ENCODE data around the gene BCAS4.
"Not testable (repeated sequence)": the region's sequence is repeated elsewhere in the genome, so short reads cannot be mapped to it uniquely, and the experiment has no call there.

Gene BCAS4

DNA sequence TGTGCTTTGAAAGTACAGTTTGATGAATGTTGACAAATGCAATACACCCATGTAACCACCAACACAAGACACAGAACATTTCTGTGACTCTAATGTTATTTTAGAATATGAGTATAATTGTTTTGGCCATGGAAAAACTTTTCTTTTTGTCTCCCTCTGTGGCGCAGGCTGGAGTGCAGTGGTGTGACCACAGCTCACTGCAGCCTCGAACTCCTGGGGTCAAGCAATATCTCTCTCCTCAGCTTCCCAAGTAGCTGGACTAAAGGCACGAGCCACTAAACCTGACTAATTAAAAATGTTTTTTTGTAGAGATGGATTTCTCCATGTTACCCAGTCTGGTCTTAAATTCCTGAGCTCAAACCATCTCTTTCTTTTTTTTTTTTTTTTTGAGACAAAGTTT is 20.3 kb upstream of the BCAS4 start:
- no peak overlapping the region for H3K4me2 ChIP-seq (ENCODE audit: low read length)
- no peaks in the 10 kb centered on the region for H3K79me2 ChIP-seq (ENCODE audit: insufficient read depth, low read length)
- no peaks in the 10 kb centered on the region for H3K27me3 ChIP-seq (ENCODE audit: insufficient read depth, low read length)
- no peaks in the 10 kb centered on the region for H3K36me3 ChIP-seq (ENCODE audit: insufficient read depth, low read length)
- H3K4me3 ChIP-seq (ENCODE audit: low read depth, low read length, poor library complexity, severe bottlenecking): no peak overlapping the region
- no peaks in the 10 kb centered on the region for H3K9me2 ChIP-seq (ENCODE audit: low read depth, low read length)
- H3K4me1 ChIP-seq (ENCODE audit: insufficient read depth, low read length, severe bottlenecking): no peaks in the 10 kb centered on the region
- no peaks in the 10 kb centered on the region for H4K20me1 ChIP-seq (ENCODE audit: insufficient read depth, low read length)
- H3F3A ChIP-seq (ENCODE audit: insufficient read depth, low read length): no peaks in the 10 kb centered on the region
- TF ChIP-seq, protein P1, sequence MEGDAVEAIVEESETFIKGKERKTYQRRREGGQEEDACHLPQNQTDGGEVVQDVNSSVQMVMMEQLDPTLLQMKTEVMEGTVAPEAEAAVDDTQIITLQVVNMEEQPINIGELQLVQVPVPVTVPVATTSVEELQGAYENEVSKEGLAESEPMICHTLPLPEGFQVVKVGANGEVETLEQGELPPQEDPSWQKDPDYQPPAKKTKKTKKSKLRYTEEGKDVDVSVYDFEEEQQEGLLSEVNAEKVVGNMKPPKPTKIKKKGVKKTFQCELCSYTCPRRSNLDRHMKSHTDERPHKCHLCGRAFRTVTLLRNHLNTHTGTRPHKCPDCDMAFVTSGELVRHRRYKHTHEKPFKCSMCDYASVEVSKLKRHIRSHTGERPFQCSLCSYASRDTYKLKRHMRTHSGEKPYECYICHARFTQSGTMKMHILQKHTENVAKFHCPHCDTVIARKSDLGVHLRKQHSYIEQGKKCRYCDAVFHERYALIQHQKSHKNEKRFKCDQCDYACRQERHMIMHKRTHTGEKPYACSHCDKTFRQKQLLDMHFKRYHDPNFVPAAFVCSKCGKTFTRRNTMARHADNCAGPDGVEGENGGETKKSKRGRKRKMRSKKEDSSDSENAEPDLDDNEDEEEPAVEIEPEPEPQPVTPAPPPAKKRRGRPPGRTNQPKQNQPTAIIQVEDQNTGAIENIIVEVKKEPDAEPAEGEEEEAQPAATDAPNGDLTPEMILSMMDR (IDR thresholded peaks at IDR 0.05; ENCODE audit: low read length): no peak
- no peak for TF ChIP-seq EZH2 (IDR thresholded peaks at IDR 0.05; ENCODE audit: borderline replicate concordance, low read length)
- H3K9ac ChIP-seq (ENCODE audit: low read length): no peak overlapping the region
- H3K9me3 ChIP-seq (ENCODE audit: low read length): no peaks in the 10 kb centered on the region
- H2AFZ ChIP-seq (ENCODE audit: low read length): no peak overlapping the region
- no peak overlapping the region for H3K27ac ChIP-seq (ENCODE audit: low read depth, low read length, poor library complexity, severe bottlenecking)

DNA sequence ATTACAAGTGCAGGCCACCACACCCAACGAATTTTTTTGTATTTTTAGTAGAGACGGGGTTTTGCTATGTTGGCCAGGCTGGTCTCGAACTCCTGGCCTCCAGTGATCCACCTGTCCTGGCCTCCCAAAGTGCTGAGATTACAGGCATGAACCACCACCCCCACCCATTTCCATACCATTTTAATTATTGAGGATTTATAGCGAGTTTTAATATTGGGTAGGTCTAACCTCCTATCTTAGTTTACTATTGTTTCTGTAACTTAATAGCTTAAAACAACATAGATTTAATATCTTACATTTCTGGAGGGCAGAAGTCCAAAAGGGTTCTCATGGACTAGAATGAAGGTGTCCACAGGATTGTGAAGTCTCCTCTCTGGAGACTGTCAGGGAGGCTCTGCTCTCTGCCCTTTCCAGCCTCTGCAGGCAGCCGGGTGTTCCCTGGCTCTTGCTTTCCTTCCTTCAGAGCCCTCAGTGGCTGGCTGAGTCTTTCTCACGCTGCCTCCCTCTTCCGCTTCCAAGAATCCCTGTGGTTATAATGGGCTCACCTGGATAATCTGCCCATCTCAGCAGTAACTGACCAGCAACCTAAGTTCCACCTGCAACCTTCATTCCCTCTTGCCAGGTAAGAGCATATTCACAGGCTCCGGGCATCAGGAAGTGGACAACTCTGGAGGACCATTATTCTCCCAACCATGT is 18.6 kb upstream of the BCAS4 start:
- H4K20me1 ChIP-seq (ENCODE audit: insufficient read depth, low read length): no peaks in the 10 kb centered on the region
- no peak for TF ChIP-seq EZH2 (IDR thresholded peaks at IDR 0.05; ENCODE audit: borderline replicate concordance, low read length)
- TF ChIP-seq, protein P1 (IDR thresholded peaks at IDR 0.05; ENCODE audit: low read length): no peak
- no peak overlapping the region for H2AFZ ChIP-seq (ENCODE audit: low read length)
- no peaks in the 10 kb centered on the region for H3K36me3 ChIP-seq (ENCODE audit: insufficient read depth, low read length)
- H3K9me3 ChIP-seq (ENCODE audit: low read length): no peaks in the 10 kb centered on the region
- H3K79me2 ChIP-seq (ENCODE audit: insufficient read depth, low read length): no peaks in the 10 kb centered on the region
- no peak overlapping the region for H3K27ac ChIP-seq (ENCODE audit: low read depth, low read length, poor library complexity, severe bottlenecking)
- H3K9me2 ChIP-seq (ENCODE audit: low read depth, low read length): no peaks in the 10 kb centered on the region
- H3K4me3 ChIP-seq (ENCODE audit: low read depth, low read length, poor library complexity, severe bottlenecking): no peak overlapping the region
- H3K4me1 ChIP-seq (ENCODE audit: insufficient read depth, low read length, severe bottlenecking): no peaks in the 10 kb centered on the region
- no peak overlapping the region for H3K9ac ChIP-seq (ENCODE audit: low read length)
- H3K4me2 ChIP-seq (ENCODE audit: low read length): no peak overlapping the region
- H3K27me3 ChIP-seq (ENCODE audit: insufficient read depth, low read length): no peaks in the 10 kb centered on the region
- H3F3A ChIP-seq (ENCODE audit: insufficient read depth, low read length): no peaks in the 10 kb centered on the region

DNA sequence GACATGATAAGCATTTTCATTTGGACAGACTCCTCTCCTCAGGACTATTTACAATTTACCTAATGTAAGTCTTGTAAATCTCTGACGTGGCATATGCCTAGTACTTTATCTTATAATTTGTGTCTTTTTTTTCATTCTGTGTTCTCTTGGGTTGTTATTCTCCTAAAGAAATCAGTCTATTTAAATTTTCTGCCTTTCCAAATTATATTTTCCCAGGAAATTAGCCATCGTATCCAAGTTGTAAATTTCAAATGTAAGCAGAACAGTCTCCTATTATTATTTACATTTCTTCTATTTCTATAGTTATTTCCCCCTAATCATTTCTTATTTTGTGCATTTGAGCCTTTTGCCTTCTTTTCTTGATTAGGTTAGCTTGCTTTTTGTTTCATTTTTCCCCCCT is 17.5 kb upstream of the BCAS4 start:
- Histone ChIP-seq H3K4me1 (ENCODE audit: insufficient read depth, low read length, severe bottlenecking) (no peaks in the 10 kb centered on the region), H3K27ac (ENCODE audit: low read depth, low read length, poor library complexity, severe bottlenecking) (no peak overlapping the region), H3K4me2 (ENCODE audit: low read length) (no peak overlapping the region), H3K9me3 (ENCODE audit: low read length) (no peaks in the 10 kb centered on the region), H3K79me2 (ENCODE audit: insufficient read depth, low read length) (no peaks in the 10 kb centered on the region), H3K9ac (ENCODE audit: low read length) (no peak overlapping the region), H3F3A (ENCODE audit: insufficient read depth, low read length) (no peaks in the 10 kb centered on the region), H4K20me1 (ENCODE audit: insufficient read depth, low read length) (no peaks in the 10 kb centered on the region), H2AFZ (ENCODE audit: low read length) (no peak overlapping the region), H3K4me3 (ENCODE audit: low read depth, low read length, poor library complexity, severe bottlenecking) (no peak overlapping the region), H3K36me3 (ENCODE audit: insufficient read depth, low read length) (no peaks in the 10 kb centered on the region), H3K27me3 (ENCODE audit: insufficient read depth, low read length) (no peaks in the 10 kb centered on the region), H3K9me2 (ENCODE audit: low read depth, low read length) (no peaks in the 10 kb centered on the region)
- TF ChIP-seq, protein P1 (IDR thresholded peaks at IDR 0.05; ENCODE audit: low read length): no peak
- no peak for TF ChIP-seq EZH2 (IDR thresholded peaks at IDR 0.05; ENCODE audit: borderline replicate concordance, low read length)

DNA sequence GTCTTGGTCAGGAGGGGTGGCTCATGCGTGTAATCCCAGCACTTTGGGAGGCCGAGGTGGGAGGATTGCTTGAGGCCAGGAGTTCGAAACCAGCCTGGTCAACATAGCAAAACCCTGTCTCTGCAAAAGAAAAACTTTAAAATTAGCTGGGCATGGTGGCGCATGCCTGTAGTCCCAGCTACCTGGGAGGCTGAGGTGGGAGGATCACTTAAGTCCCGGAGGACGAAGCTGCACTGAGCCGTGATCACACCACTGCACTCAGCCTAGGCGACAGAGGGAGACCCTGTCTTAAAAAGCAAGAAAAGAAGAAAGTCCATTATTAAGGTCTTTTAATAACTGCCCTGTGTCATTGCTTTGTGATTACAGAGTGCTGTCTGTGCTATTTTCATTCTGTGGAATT is 15.9 kb upstream of the BCAS4 start:
- not testable (repeated sequence) for H3K9me2 ChIP-seq (ENCODE audit: low read depth, low read length)

More for the DNA sequence above, 15.9 kb upstream of the BCAS4 start:
- H4K20me1 ChIP-seq (ENCODE audit: insufficient read depth, low read length); H3K4me1 ChIP-seq (ENCODE audit: insufficient read depth, low read length, severe bottlenecking); H3K4me2 ChIP-seq (ENCODE audit: low read length); H3K9ac ChIP-seq (ENCODE audit: low read length); H3K79me2 ChIP-seq (ENCODE audit: insufficient read depth, low read length); H3K27me3 ChIP-seq (ENCODE audit: insufficient read depth, low read length); H3F3A ChIP-seq (ENCODE audit: insufficient read depth, low read length); H3K27ac ChIP-seq (ENCODE audit: low read depth, low read length, poor library complexity, severe bottlenecking); H3K36me3 ChIP-seq (ENCODE audit: insufficient read depth, low read length); H2AFZ ChIP-seq (ENCODE audit: low read length); H3K4me3 ChIP-seq (ENCODE audit: low read depth, low read length, poor library complexity, severe bottlenecking); H3K9me3 ChIP-seq (ENCODE audit: low read length): not testable (repeated sequence)
